HEK293 (cell line): ENCODE results near the gene RPRML.
A peak's percentile ranks its signal among the peaks of the same experiment; 100 is the strongest.

Source experiments
- CTCF ChIA-PET: fragments of 350-600 bp; formaldehyde crosslinking; extraction: SDS; loops from one replicate; lab custom pipeline; 2021; ENCODE audit warnings: antibody characterized with exemption; lab: Yijun Ruan, JAX
- POLR2A ChIA-PET: fragments of 300-600 bp; formaldehyde crosslinking; extraction: SDS; loops from one replicate; lab custom pipeline; 2020; ENCODE audit warnings: antibody characterized with exemption, inconsistent platforms; lab: Yijun Ruan, JAX
- H3K27ac ChIP-seq: fragments of 200-500 bp; sonication (Bioruptor generic); 2 replicates; pipeline ENCODE4 v1.5.1; 2014; ENCODE audit warnings: low read depth, low read length, control low read depth, inconsistent platforms; ENCODE audit errors: extremely low read depth
- H3K36me3 ChIP-seq, 2 experiments: fragments of 200-500 bp in 1 of 2; sonication (Bioruptor generic) in 1 of 2; 1 replicate in 1 of 2; 2 replicates in 1 of 2; pipeline ENCODE4 v1.5.1; 2014 to 2017; ENCODE audit warnings: inconsistent platforms in 2 of 2, low read length in 2 of 2; ENCODE audit not compliant: control insufficient read depth in 2 of 2, insufficient read depth in 1 of 2
- H3K4me1 ChIP-seq: fragments of 200-500 bp; sonication (Bioruptor generic); 2 replicates; pipeline ENCODE4 v1.5.1; 2014; ENCODE audit warnings: mild to moderate bottlenecking, low read length, inconsistent platforms; ENCODE audit not compliant: control insufficient read depth, insufficient read depth
- H3K4me3 ChIP-seq: 2 replicates; pipeline ENCODE4 v1.5.1; 2011; ENCODE audit warnings: low read depth, mild to moderate bottlenecking, control low read depth, low read length, moderate library complexity
- H3K9me3 ChIP-seq: fragments of 200-500 bp; sonication (Bioruptor generic); 2 replicates; pipeline ENCODE4 v1.5.1; 2014; ENCODE audit warnings: low read depth, low read length, inconsistent platforms; ENCODE audit not compliant: control insufficient read depth, insufficient read depth
- EGR2 ChIP-seq: fragments of 450-650 bp; formaldehyde crosslinking; IDR thresholded peaks from 2 replicates; pipeline ENCODE4 v1.5.1; 2016; ENCODE audit warnings: low read depth, missing biosample characterization, missing genetic modification characterization
- GLIS2 ChIP-seq: fragments of 450-650 bp; formaldehyde crosslinking; IDR thresholded peaks from 2 replicates; pipeline ENCODE4 v1.5.1; 2016; ENCODE audit warnings: missing biosample characterization, missing genetic modification characterization
- HOXA7 ChIP-seq: sonication (generic); formaldehyde crosslinking; IDR thresholded peaks from 2 replicates; pipeline ENCODE4 v1.8.1; 2022; ENCODE audit warnings: missing genetic modification reagents, borderline replicate concordance
- KLF7 ChIP-seq: fragments of 450-650 bp; formaldehyde crosslinking; IDR thresholded peaks from 2 replicates; pipeline ENCODE4 v1.5.1; 2016; ENCODE audit warnings: missing biosample characterization, missing genetic modification characterization, borderline replicate concordance
- PATZ1 ChIP-seq: fragments of 450-650 bp; formaldehyde crosslinking; IDR thresholded peaks from 2 replicates; pipeline ENCODE4 v1.5.1; 2016; ENCODE audit warnings: missing biosample characterization, missing genetic modification characterization
- SCRT1 ChIP-seq: fragments of 450-650 bp; formaldehyde crosslinking; IDR thresholded peaks from 2 replicates; pipeline ENCODE4 v1.5.1; 2016; ENCODE audit warnings: missing biosample characterization, missing genetic modification characterization, borderline replicate concordance
- YY2 ChIP-seq: fragments of 450-650 bp; formaldehyde crosslinking; IDR thresholded peaks from 2 replicates; pipeline ENCODE4 v1.5.1; 2016; ENCODE audit warnings: missing biosample characterization, missing genetic modification characterization
- ZBTB48 ChIP-seq: fragments of 450-650 bp; formaldehyde crosslinking; IDR thresholded peaks from 2 replicates; pipeline ENCODE4 v1.5.1; 2016; ENCODE audit warnings: missing biosample characterization, missing genetic modification characterization
- ZBTB7A ChIP-seq: fragments of 450-650 bp; formaldehyde crosslinking; IDR thresholded peaks from 2 replicates; pipeline ENCODE4 v1.5.1; 2016; ENCODE audit warnings: low read depth, missing biosample characterization, missing genetic modification characterization
- ZFHX2 ChIP-seq: fragments of 450-650 bp; formaldehyde crosslinking; conservative IDR thresholded peaks from 2 replicates; pipeline ENCODE4 v1.5.1; 2016; ENCODE audit warnings: missing biosample characterization, missing genetic modification characterization
- ZFP3 ChIP-seq: fragments of 450-650 bp; formaldehyde crosslinking; IDR thresholded peaks from 2 replicates; pipeline ENCODE4 v1.5.1; 2016; ENCODE audit warnings: low read depth, missing biosample characterization, missing genetic modification characterization
- ZFP37 ChIP-seq: fragments of 450-650 bp; formaldehyde crosslinking; IDR thresholded peaks from 2 replicates; pipeline ENCODE4 v1.5.1; 2016; ENCODE audit warnings: missing biosample characterization, missing genetic modification characterization
- ZNF274 ChIP-seq, 2 experiments: fragments of 200-500 bp in 1 of 2; fragments of 450-650 bp in 1 of 2; sonication (Bioruptor generic) in 1 of 2; formaldehyde crosslinking in 1 of 2; IDR thresholded peaks; 2 replicates each; pipeline versions ENCODE4 v1.5.1 to v1.6.1; 2014 to 2016; ENCODE audit warnings: borderline replicate concordance in 1 of 2, inconsistent platforms in 1 of 2, low read length in 1 of 2, missing biosample characterization in 1 of 2, missing genetic modification characterization in 1 of 2
- ZNF311 ChIP-seq: fragments of 450-650 bp; formaldehyde crosslinking; IDR thresholded peaks from 2 replicates; pipeline ENCODE4 v1.5.1; 2017; ENCODE audit warnings: missing biosample characterization, missing genetic modification characterization, borderline replicate concordance
- ZNF366 ChIP-seq: fragments of 450-650 bp; formaldehyde crosslinking; conservative IDR thresholded peaks from 2 replicates; pipeline ENCODE4 v1.5.1; 2016; ENCODE audit warnings: missing biosample characterization, missing genetic modification characterization
- ZNF394 ChIP-seq: fragments of 450-650 bp; formaldehyde crosslinking; IDR thresholded peaks from 2 replicates; pipeline ENCODE4 v1.5.1; 2016; ENCODE audit warnings: missing biosample characterization, missing genetic modification characterization, mild to moderate bottlenecking, moderate library complexity, borderline replicate concordance
- ZNF521 ChIP-seq: fragments of 450-650 bp; formaldehyde crosslinking; IDR thresholded peaks from 2 replicates; pipeline ENCODE4 v1.5.1; 2017; ENCODE audit warnings: missing biosample characterization, mild to moderate bottlenecking, missing genetic modification characterization
- ZNF560 ChIP-seq: fragments of 450-650 bp; formaldehyde crosslinking; IDR thresholded peaks from 2 replicates; pipeline ENCODE4 v1.5.1; 2017; ENCODE audit warnings: missing biosample characterization, missing genetic modification characterization, borderline replicate concordance
- ZNF704 ChIP-seq: fragments of 450-650 bp; formaldehyde crosslinking; IDR thresholded peaks from 2 replicates; pipeline ENCODE4 v1.5.1; 2016; ENCODE audit warnings: missing biosample characterization, missing genetic modification characterization
- ZSCAN30 ChIP-seq: fragments of 450-650 bp; IDR thresholded peaks from 2 replicates; pipeline ENCODE4 v1.5.1; 2018; ENCODE audit warnings: missing biosample characterization, mild to moderate bottlenecking, missing genetic modification characterization, moderate library complexity
- ZSCAN4 ChIP-seq: fragments of 450-650 bp; formaldehyde crosslinking; IDR thresholded peaks from 2 replicates; pipeline ENCODE4 v1.5.1; 2017; ENCODE audit warnings: missing biosample characterization, missing genetic modification characterization

Gene RPRML

GRCh38 chr17:46995841-46996571 is 17.0 kb upstream of the RPRML start:
- Histone ChIP-seq H3K4me1 (no peaks in the 10 kb centered on the region), H3K36me3 (no peaks in the 10 kb centered on the region), H3K9me3 (no peaks in the 10 kb centered on the region), H3K4me3 (no peak overlapping the region), H3K27ac (no peak overlapping the region)
- ChIA-PET CTCF (interaction anchor here (0.6 to 2.0 kb wide), 2 partner anchors 20 to 54 kb away, joined by 3 to 10 read pairs; no protein-coding TSS in a partner anchor), POLR2A (interaction anchor here (1.2 kb wide), 1 partner anchor 17 kb away, joined by 3 read pairs; the partner anchor contains the start of gene RPRML)
- TF ChIP-seq SCRT1 (tag by site-specific recombination) (no peak), EGR2 (tag by site-specific recombination) (peak; percentile 97), ZFHX2 (tag by site-specific recombination) (peak; percentile 98), YY2 (no peak)

GRCh38 chr17:46994993-46995392 is 15.9 kb upstream of the RPRML start:
- H3K4me3 ChIP-seq, result no peak overlapping the region
- H3K9me3 ChIP-seq, result no peaks in the 10 kb centered on the region
- H3K27ac ChIP-seq, result no peak overlapping the region
- H3K4me1 ChIP-seq, result no peaks in the 10 kb centered on the region
- TF ChIP-seq ZNF521 (tag by site-specific recombination), result no peak
- no peak for TF ChIP-seq ZSCAN30 (tag by site-specific recombination)
- TF ChIP-seq HOXA7, result no peak
- no peak for TF ChIP-seq ZNF560 (tag by site-specific recombination)
- no peak for TF ChIP-seq ZNF704
- no peaks in the 10 kb centered on the region for H3K36me3 ChIP-seq
- ChIA-PET CTCF (interaction anchor here (0.7 to 2.6 kb wide), 3 partner anchors 52 to 320 kb away, joined by 3 to 16 read pairs (median 3); no protein-coding TSS in a partner anchor), POLR2A (interaction anchor here (1.2 kb wide), 1 partner anchor 15 kb away, joined by 3 read pairs; the partner anchor contains the start of gene RPRML)

- CTCF ChIA-PET, result interaction anchor here (1.0 to 1.7 kb wide), 5 partner anchors 9 to 156 kb away, joined by 3 to 14 read pairs (median 4); no protein-coding TSS in a partner anchor
- no peak overlapping the region for H3K27ac ChIP-seq
- POLR2A ChIA-PET, result interaction anchor here (0.6 kb wide), 1 partner anchor 11 kb away, joined by 12 read pairs; no protein-coding TSS in a partner anchor
Measured at GRCh38 chr17:46991617-46992016, 12.6 kb upstream of the RPRML start.

More at GRCh38 chr17:46991617-46992016, 12.6 kb upstream of the RPRML start:
- H3K36me3 ChIP-seq, result no peaks in the 10 kb centered on the region
- H3K9me3 ChIP-seq, result no peaks in the 10 kb centered on the region
- no peak overlapping the region for H3K4me3 ChIP-seq
- H3K4me1 ChIP-seq, result no peaks in the 10 kb centered on the region
- no peak for TF ChIP-seq ZBTB48
- TF ChIP-seq ZSCAN4, result no peak
- TF ChIP-seq ZFP37, result no peak
- TF ChIP-seq ZFP3, result no peak
- TF ChIP-seq ZNF394, result no peak
- no peak for TF ChIP-seq PATZ1 (tag by site-specific recombination)
- TF ChIP-seq KLF7 (tag by site-specific recombination), result no peak
- no peak for TF ChIP-seq ZNF366
- no peak for TF ChIP-seq ZNF311 (tag by site-specific recombination)
- TF ChIP-seq ZBTB7A, result no peak
- TF ChIP-seq ZNF274 (IDR thresholded peaks at IDR 0.05; ENCODE audit: low read length), result no peak
- TF ChIP-seq ZNF274 (tag by site-specific recombination; IDR thresholded peaks at IDR 0.05; ENCODE audit: borderline replicate concordance), result no peak
- TF ChIP-seq GLIS2 (tag by site-specific recombination), result no peak
